Measurements from ENCODE around the gene MXI1.

GRCh38 chr10:110221721-110222261 is 14.4 kb downstream of the MXI1 start:
- TF ChIP-seq TAF1 (conservative IDR thresholded peaks at IDR 0.05) (no peak), GABPA (IDR thresholded peaks at IDR 0.05 in 1 of 2, conservative IDR thresholded peaks at IDR 0.05 in 1 of 2) (no peak), RAD21 (IDR thresholded peaks at IDR 0.05) (peak; percentile 35 to 58), HNF4A (conservative IDR thresholded peaks at IDR 0.05) (no peak), ATF3 (IDR thresholded peaks at IDR 0.05) (peak; percentile 31), SP1 (IDR thresholded peaks at IDR 0.05) (no peak), MAX (IDR thresholded peaks at IDR 0.05) (no peak), YY1 (IDR thresholded peaks at IDR 0.05) (peak; percentile 18), ZBTB33 (IDR thresholded peaks at IDR 0.05) (no peak), EGR1 (IDR thresholded peaks at IDR 0.05; ENCODE audit: low read depth in 2 of 2) (no peak), RXRA (IDR thresholded peaks at IDR 0.05) (no peak)
- TF ChIP-seq, protein P1, sequence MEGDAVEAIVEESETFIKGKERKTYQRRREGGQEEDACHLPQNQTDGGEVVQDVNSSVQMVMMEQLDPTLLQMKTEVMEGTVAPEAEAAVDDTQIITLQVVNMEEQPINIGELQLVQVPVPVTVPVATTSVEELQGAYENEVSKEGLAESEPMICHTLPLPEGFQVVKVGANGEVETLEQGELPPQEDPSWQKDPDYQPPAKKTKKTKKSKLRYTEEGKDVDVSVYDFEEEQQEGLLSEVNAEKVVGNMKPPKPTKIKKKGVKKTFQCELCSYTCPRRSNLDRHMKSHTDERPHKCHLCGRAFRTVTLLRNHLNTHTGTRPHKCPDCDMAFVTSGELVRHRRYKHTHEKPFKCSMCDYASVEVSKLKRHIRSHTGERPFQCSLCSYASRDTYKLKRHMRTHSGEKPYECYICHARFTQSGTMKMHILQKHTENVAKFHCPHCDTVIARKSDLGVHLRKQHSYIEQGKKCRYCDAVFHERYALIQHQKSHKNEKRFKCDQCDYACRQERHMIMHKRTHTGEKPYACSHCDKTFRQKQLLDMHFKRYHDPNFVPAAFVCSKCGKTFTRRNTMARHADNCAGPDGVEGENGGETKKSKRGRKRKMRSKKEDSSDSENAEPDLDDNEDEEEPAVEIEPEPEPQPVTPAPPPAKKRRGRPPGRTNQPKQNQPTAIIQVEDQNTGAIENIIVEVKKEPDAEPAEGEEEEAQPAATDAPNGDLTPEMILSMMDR (IDR thresholded peaks at IDR 0.05; ENCODE audit: low read depth, low read length, missing input control) = peak; percentile 15
- TF ChIP-seq, protein P2, sequence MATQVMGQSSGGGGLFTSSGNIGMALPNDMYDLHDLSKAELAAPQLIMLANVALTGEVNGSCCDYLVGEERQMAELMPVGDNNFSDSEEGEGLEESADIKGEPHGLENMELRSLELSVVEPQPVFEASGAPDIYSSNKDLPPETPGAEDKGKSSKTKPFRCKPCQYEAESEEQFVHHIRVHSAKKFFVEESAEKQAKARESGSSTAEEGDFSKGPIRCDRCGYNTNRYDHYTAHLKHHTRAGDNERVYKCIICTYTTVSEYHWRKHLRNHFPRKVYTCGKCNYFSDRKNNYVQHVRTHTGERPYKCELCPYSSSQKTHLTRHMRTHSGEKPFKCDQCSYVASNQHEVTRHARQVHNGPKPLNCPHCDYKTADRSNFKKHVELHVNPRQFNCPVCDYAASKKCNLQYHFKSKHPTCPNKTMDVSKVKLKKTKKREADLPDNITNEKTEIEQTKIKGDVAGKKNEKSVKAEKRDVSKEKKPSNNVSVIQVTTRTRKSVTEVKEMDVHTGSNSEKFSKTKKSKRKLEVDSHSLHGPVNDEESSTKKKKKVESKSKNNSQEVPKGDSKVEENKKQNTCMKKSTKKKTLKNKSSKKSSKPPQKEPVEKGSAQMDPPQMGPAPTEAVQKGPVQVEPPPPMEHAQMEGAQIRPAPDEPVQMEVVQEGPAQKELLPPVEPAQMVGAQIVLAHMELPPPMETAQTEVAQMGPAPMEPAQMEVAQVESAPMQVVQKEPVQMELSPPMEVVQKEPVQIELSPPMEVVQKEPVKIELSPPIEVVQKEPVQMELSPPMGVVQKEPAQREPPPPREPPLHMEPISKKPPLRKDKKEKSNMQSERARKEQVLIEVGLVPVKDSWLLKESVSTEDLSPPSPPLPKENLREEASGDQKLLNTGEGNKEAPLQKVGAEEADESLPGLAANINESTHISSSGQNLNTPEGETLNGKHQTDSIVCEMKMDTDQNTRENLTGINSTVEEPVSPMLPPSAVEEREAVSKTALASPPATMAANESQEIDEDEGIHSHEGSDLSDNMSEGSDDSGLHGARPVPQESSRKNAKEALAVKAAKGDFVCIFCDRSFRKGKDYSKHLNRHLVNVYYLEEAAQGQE (IDR thresholded peaks at IDR 0.05) = no peak
